K562 (cell line): ENCODE measurements around the gene WT1. TPM values are rescaled to one million over a fixed set of nuclear protein-coding genes. Genes with fewer than 3 reads are reported as not detected.

Experiments
- ARID1B ChIP-seq: fragments of 450-650 bp; IDR thresholded peaks from 2 replicates; pipeline ENCODE4 v1.6.1; 2016; ENCODE audit warnings: antibody characterized with exemption, mild to moderate bottlenecking, inconsistent platforms
- CXXC5 ChIP-seq: fragments of 250-450 bp; sonication (Bioruptor Pico); IDR thresholded peaks from 2 replicates; pipeline ENCODE4 v1.8.0; 2022; ENCODE audit warnings: inconsistent platforms, mild to moderate bottlenecking, moderate library complexity
- E2F5 ChIP-seq: sonication (generic); formaldehyde crosslinking; IDR thresholded peaks from 2 replicates; pipeline ENCODE4 v1.8.0; 2022; ENCODE audit warnings: mild to moderate bottlenecking, missing genetic modification reagents
- EP300 ChIP-seq: IDR thresholded peaks from 2 replicates; pipeline ENCODE4 v1.6.1; 2012; ENCODE audit warnings: low read length, improper control_type of control experiment
- KDM2B ChIP-seq: fragments of 250-450 bp; sonication (Bioruptor Pico); IDR thresholded peaks from 2 replicates; pipeline ENCODE4 v1.8.0; 2021; ENCODE audit warnings: mild to moderate bottlenecking, moderate library complexity
- MAX ChIP-seq: sonication (generic); formaldehyde crosslinking; IDR thresholded peaks from 2 replicates; pipeline ENCODE4 v1.9.0; 2022; ENCODE audit warnings: mild to moderate bottlenecking, missing genetic modification reagents
- NCOA1 ChIP-seq: fragments of 450-650 bp; IDR thresholded peaks from 2 replicates; pipeline ENCODE4 v1.6.1; 2016; ENCODE audit warnings: low read depth
- NCOR1 ChIP-seq: fragments of 450-650 bp; IDR thresholded peaks from 2 replicates; pipeline ENCODE4 v1.6.1; 2016; ENCODE audit warnings: mild to moderate bottlenecking, moderate library complexity
- PHF20 ChIP-seq: fragments of 450-650 bp; IDR thresholded peaks from 2 replicates; pipeline ENCODE4 v1.6.1; 2018; ENCODE audit not compliant: partially characterized antibody
- POLR2G ChIP-seq: fragments of 200-400 bp; formaldehyde crosslinking; IDR thresholded peaks from 2 replicates; pipeline ENCODE4 v1.6.1; 2017; ENCODE audit warnings: low read depth, mild to moderate bottlenecking, antibody characterized with exemption, low read length, moderate library complexity
- SMAD4 ChIP-seq: fragments of 250-450 bp; sonication (Bioruptor Pico); conservative IDR thresholded peaks from 2 replicates; pipeline ENCODE4 v1.8.0; 2021; ENCODE audit warnings: inconsistent platforms, mild to moderate bottlenecking, moderate library complexity
- SMARCB1 ChIP-seq: IDR thresholded peaks from 2 replicates; pipeline ENCODE4 v1.6.1; 2011; ENCODE audit warnings: improper control_type of control experiment, low read depth; ENCODE audit not compliant: insufficient read length
- SUPT5H ChIP-seq: fragments of 450-650 bp; IDR thresholded peaks from 2 replicates; pipeline ENCODE4 v1.6.1; 2016
- TAF9B ChIP-seq: fragments of 450-650 bp; IDR thresholded peaks from 2 replicates; pipeline ENCODE4 v1.6.1; 2018; ENCODE audit warnings: mild to moderate bottlenecking; ENCODE audit not compliant: partially characterized antibody
- XRCC5 ChIP-seq: fragments of 200-400 bp; formaldehyde crosslinking; IDR thresholded peaks from 2 replicates; pipeline ENCODE4 v1.6.1; 2017; ENCODE audit warnings: low read depth, mild to moderate bottlenecking, low read length
- ZBTB7A ChIP-seq: IDR thresholded peaks from 2 replicates; pipeline ENCODE4 v1.6.1; 2011; ENCODE audit warnings: low read depth, mild to moderate bottlenecking, low read length, moderate library complexity, borderline replicate concordance; ENCODE audit not compliant: control insufficient read depth
- ZKSCAN1 ChIP-seq: fragments of 150-350 bp; IDR thresholded peaks from 2 replicates; pipeline ENCODE4 v1.6.1; 2016; ENCODE audit warnings: low read depth, low read length
- ZSCAN29 ChIP-seq: fragments of 450-650 bp; IDR thresholded peaks from 2 replicates; pipeline ENCODE4 v1.6.1; 2017
- polyA plus RNA-seq, 8 experiments: library from polyadenylated mRNA; depleted of rRNA in 4 of 8; stranded (reverse) in 5 of 8; unstranded in 3 of 8; fragments of >200 nt; fragmentation: Nextera tagmentation in 2 of 8; fragmentation: Illumina TruSeq in 1 of 8; extraction: Ambion mirVana in 2 of 8; extraction: Trizol in 1 of 8; gene quantifications; 2 replicates each; pipeline versions ENCODE4 v1.2.1 to v1.2.3, GENCODE V29; 2011 to 2014; ENCODE audit warnings: inconsistent platforms in 1 of 8, missing spikeins in 1 of 8
- total RNA-seq, 7 experiments: library from RNA; depleted of rRNA in 6 of 7; stranded (reverse); fragments of >200 nt in 6 of 7; fragmentation: Illumina TruSeq in 2 of 7; extraction: Trizol in 2 of 7; gene quantifications; 2 replicates each; pipeline versions ENCODE4 v1.2.1 to v1.2.3, GENCODE V29; 2011 to 2021; ENCODE audit warnings: low replicate concordance in 1 of 7
- TF ChIP-seq, protein P1 (sequence below), 2 experiments: IDR thresholded peaks; 2 replicates each; pipeline ENCODE4 v1.6.1; 2011; ENCODE audit warnings: borderline replicate concordance in 1 of 2, control low read depth in 1 of 2, low read depth in 1 of 2, low read length in 1 of 2, mild to moderate bottlenecking in 1 of 2, mixed read lengths in 1 of 2, moderate library complexity in 1 of 2; ENCODE audit not compliant: insufficient read depth in 1 of 2, insufficient read length in 1 of 2, poor library complexity in 1 of 2, severe bottlenecking in 1 of 2; ENCODE audit errors: extremely low read depth in 1 of 2
- TF ChIP-seq, protein P2 (sequence below): fragments of 450-650 bp; IDR thresholded peaks from 2 replicates; pipeline ENCODE4 v1.6.1; 2016; ENCODE audit warnings: missing biosample characterization, missing genetic modification characterization
- TF ChIP-seq, protein P3 (sequence below): fragments of 200-800 bp; sonication (Bioruptor generic); IDR thresholded peaks from 2 replicates; pipeline ENCODE4 v1.6.1; 2016; ENCODE audit warnings: missing genetic modification characterization, missing compliant biosample characterization

WT1 gene
- total and polyA plus RNA-seq, 9 of the 15 experiments (the other 6 are each of a cell fraction or from before 2014, with no cell fraction given): 7.1 to 33.8 (median 19.4) TPM

DNA sequence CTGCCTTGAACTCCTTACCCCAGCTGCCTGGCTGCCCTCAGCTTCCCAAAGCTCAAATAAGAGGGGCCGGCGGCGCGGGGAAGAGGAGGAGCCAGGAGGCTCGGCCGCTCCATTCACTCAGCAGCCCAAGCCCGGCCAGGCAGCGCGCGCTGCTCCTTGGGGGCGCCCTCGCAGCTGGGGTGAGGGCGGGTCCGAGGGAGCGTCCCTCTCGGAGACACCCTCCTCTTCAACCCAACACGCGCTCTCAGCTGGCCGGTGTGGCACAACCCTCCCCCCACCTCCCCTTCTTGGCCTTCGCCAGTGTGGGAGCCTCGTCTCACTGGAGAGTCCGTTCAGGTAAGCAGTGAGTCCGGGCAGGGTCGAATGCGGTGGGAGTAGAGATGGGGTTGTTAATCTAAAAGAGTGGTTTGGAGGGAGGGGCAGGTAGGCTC lies at the start of gene WT1 (continued):
- peak; percentile 32; the same call in 1 of the 2 replicates for TF ChIP-seq NCOA1
- 0 out of 2 replicates have a peak, but pooled peaks have one; percentile 16 for TF ChIP-seq ZKSCAN1
- TF ChIP-seq, protein P1, sequence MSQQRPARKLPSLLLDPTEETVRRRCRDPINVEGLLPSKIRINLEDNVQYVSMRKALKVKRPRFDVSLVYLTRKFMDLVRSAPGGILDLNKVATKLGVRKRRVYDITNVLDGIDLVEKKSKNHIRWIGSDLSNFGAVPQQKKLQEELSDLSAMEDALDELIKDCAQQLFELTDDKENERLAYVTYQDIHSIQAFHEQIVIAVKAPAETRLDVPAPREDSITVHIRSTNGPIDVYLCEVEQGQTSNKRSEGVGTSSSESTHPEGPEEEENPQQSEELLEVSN (IDR thresholded peaks at IDR 0.05; ENCODE audit: borderline replicate concordance in 1 of 2, extremely low read depth in 1 of 2, insufficient read depth in 1 of 2, insufficient read length in 1 of 2, low read depth in 1 of 2, low read length in 1 of 2, poor library complexity in 1 of 2, severe bottlenecking in 1 of 2): peak; percentile 78 to 87
- peak; percentile 71 for TF ChIP-seq TAF9B
- 0 out of 2 replicates have a peak, but pooled peaks have one; percentile 15 for TF ChIP-seq EP300
- TF ChIP-seq ARID1B: 0 out of 2 replicates have a peak, but pooled peaks have one; percentile 37
- TF ChIP-seq CXXC5 (CRISPR knock-in tag): peak; percentile 73
- TF ChIP-seq ZBTB7A: no peak
- TF ChIP-seq NCOR1: 0 out of 2 replicates have a peak, but pooled peaks have one; percentile 28
- TF ChIP-seq SUPT5H: peak; percentile 62
- no peak for TF ChIP-seq E2F5 (CRISPR knock-in tag)
- TF ChIP-seq SMAD4 (CRISPR knock-in tag): 0 out of 2 replicates have a peak, but pooled peaks have one; percentile 19
- no peak for TF ChIP-seq ZSCAN29
- TF ChIP-seq POLR2G: peak; percentile 85
- TF ChIP-seq SMARCB1: no peak
- TF ChIP-seq, protein P2, sequence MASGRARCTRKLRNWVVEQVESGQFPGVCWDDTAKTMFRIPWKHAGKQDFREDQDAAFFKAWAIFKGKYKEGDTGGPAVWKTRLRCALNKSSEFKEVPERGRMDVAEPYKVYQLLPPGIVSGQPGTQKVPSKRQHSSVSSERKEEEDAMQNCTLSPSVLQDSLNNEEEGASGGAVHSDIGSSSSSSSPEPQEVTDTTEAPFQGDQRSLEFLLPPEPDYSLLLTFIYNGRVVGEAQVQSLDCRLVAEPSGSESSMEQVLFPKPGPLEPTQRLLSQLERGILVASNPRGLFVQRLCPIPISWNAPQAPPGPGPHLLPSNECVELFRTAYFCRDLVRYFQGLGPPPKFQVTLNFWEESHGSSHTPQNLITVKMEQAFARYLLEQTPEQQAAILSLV (tag): no peak
- TF ChIP-seq MAX (CRISPR knock-in tag): peak; percentile 93
- TF ChIP-seq KDM2B: 0 out of 2 replicates have a peak, but pooled peaks have one; percentile 24
- TF ChIP-seq PHF20: peak; percentile 17
- TF ChIP-seq XRCC5: peak; percentile 72; the same call in 1 of the 2 replicates
- TF ChIP-seq, protein P3, sequence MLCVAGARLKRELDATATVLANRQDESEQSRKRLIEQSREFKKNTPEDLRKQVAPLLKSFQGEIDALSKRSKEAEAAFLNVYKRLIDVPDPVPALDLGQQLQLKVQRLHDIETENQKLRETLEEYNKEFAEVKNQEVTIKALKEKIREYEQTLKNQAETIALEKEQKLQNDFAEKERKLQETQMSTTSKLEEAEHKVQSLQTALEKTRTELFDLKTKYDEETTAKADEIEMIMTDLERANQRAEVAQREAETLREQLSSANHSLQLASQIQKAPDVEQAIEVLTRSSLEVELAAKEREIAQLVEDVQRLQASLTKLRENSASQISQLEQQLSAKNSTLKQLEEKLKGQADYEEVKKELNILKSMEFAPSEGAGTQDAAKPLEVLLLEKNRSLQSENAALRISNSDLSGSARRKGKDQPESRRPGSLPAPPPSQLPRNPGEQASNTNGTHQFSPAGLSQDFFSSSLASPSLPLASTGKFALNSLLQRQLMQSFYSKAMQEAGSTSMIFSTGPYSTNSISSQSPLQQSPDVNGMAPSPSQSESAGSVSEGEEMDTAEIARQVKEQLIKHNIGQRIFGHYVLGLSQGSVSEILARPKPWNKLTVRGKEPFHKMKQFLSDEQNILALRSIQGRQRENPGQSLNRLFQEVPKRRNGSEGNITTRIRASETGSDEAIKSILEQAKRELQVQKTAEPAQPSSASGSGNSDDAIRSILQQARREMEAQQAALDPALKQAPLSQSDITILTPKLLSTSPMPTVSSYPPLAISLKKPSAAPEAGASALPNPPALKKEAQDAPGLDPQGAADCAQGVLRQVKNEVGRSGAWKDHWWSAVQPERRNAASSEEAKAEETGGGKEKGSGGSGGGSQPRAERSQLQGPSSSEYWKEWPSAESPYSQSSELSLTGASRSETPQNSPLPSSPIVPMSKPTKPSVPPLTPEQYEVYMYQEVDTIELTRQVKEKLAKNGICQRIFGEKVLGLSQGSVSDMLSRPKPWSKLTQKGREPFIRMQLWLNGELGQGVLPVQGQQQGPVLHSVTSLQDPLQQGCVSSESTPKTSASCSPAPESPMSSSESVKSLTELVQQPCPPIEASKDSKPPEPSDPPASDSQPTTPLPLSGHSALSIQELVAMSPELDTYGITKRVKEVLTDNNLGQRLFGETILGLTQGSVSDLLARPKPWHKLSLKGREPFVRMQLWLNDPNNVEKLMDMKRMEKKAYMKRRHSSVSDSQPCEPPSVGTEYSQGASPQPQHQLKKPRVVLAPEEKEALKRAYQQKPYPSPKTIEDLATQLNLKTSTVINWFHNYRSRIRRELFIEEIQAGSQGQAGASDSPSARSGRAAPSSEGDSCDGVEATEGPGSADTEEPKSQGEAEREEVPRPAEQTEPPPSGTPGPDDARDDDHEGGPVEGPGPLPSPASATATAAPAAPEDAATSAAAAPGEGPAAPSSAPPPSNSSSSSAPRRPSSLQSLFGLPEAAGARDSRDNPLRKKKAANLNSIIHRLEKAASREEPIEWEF (CRISPR knock-in tag): no peak
